ENCODE measurements around the gene EXOC6B.

Gene EXOC6B

DNA sequence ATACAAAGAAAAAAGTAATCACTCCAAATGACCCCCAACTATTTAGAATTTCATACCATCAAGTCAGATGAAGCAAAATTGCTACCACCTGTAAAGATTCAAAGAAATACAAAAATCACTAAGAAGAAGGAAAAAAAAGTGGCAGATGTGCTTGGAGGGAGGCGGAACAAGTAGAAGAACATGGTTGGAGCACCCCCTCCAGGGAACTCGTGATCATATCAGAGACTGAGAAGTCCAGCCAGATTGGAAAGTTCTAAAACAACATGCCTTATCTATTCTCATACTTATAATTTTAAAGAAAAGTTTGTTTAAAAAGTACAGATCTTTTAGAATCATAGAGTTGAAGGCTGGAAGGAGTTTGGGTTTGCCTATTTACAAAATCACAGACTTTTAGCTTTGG, 564.8 kb downstream of the EXOC6B start:
- no peak for TF ChIP-seq CTCF (conservative IDR thresholded peaks at IDR 0.05)
- no peak overlapping the region for H3K27ac ChIP-seq

- no peak for TF ChIP-seq CTCF (conservative IDR thresholded peaks at IDR 0.05)
- no peak overlapping the region for H3K27ac ChIP-seq
Observed at GRCh38 chr2:72255540-72255939, 570.3 kb downstream of the EXOC6B start.

DNA sequence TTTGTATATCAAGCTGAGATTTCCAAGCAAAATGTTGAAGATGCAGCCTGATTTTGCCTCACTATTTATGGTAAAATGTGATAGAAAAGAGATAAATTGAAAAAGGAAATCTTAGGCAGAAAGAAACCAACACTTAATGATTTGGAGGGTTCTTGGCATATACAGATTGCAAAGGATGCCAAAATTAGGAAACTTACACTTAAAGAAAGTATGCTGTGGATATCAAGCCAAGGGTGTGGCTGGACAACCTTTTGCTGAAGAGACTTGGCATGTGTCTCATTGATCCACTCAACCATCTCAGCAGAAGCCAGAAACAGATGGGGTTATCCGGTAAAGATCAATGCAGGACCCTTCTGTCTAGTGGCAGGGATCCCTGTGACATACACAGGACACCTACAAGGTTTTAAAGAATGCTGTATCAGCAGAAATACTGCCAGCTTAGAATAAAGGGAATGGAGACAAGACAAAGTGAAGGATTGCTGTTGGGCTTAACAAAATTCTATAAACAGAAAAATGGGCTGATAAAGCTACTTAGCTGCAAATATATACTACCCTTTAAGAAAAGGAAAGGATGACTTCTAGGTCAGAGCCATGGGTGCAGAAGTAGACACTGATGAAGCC, 570.9 kb downstream of the EXOC6B start:
- no peak for TF ChIP-seq CTCF (conservative IDR thresholded peaks at IDR 0.05)

DNA sequence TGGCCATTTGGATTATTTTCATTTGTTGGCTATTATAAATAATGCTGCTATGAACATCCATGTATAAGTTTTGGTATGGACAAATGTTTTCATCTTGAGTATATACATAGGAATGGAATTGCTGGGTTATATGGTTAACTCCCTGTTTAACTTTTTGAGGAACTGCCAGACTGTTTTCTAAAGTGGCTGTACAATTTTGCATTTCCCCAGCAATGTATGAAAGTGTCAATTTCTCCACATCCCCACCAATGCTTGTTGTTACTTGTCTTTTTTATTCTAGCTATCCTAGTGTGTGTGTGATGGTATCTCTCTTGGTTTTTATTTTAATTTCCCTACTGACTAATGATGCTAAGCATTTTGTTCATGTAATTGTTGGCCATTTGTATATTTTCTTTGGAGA, 587.5 kb downstream of the EXOC6B start:
- no peak for TF ChIP-seq CTCF (conservative IDR thresholded peaks at IDR 0.05)
- no peak overlapping the region for H3K27ac ChIP-seq

More for the DNA sequence above, 570.9 kb downstream of the EXOC6B start:
- H3K27ac ChIP-seq: no peak overlapping the region

- no peak overlapping the region for H3K27ac ChIP-seq
- TF ChIP-seq CTCF (conservative IDR thresholded peaks at IDR 0.05): no peak
Observed at GRCh38 chr2:72237549-72237948, 588.3 kb downstream of the EXOC6B start.

- TF ChIP-seq CTCF (conservative IDR thresholded peaks at IDR 0.05): no peak
Observed at GRCh38 chr2:72236445-72237067, 589.3 kb downstream of the EXOC6B start.

GRCh38 chr2:72235497-72236415, 590.1 kb downstream of the EXOC6B start:
- H3K27ac ChIP-seq: no peak overlapping the region
- TF ChIP-seq CTCF (conservative IDR thresholded peaks at IDR 0.05): no peak

More at GRCh38 chr2:72236445-72237067, 589.3 kb downstream of the EXOC6B start:
- H3K27ac ChIP-seq: no peak overlapping the region

Data from VCaP (cell line).